Hepatocyte (in vitro differentiated cells): ENCODE data around the gene FHL3. TPM values are rescaled to one million over a fixed set of nuclear protein-coding genes. Genes with fewer than 3 reads are reported as not detected.

Experiments
- DNase-seq: peaks from one replicate; pipeline ENCODE4 v3.0.0-alpha.2; 2016; ENCODE audit warnings: low spot score
- H2AFZ ChIP-seq: fragments of 200-600 bp; sonication (generic); 2 replicates; pipeline ENCODE4 v1.6.0; 2016; ENCODE audit warnings: antibody characterized with exemption, mild to moderate bottlenecking
- H3K27ac ChIP-seq: fragments of 200-600 bp; sonication (generic); 2 replicates; pipeline ENCODE4 v1.5.1; 2016; ENCODE audit warnings: mild to moderate bottlenecking
- H3K27me3 ChIP-seq: fragments of 200-600 bp; sonication (generic); 2 replicates; pipeline ENCODE4 v1.6.1; 2016
- H3K36me3 ChIP-seq: fragments of 200-600 bp; sonication (generic); replicated peaks from 2 replicates; pipeline ENCODE4 v1.5.1; 2016; ENCODE audit warnings: low read depth; ENCODE audit not compliant: insufficient read depth
- H3K4me1 ChIP-seq: fragments of 200-600 bp; sonication (generic); 2 replicates; pipeline ENCODE4 v1.5.1; 2016; ENCODE audit warnings: mild to moderate bottlenecking, moderate library complexity; ENCODE audit not compliant: insufficient read depth
- H3K4me2 ChIP-seq: fragments of 200-600 bp; sonication (generic); 2 replicates; pipeline ENCODE4 v1.6.0; 2016
- H3K4me3 ChIP-seq: fragments of 200-600 bp; sonication (generic); 2 replicates; pipeline ENCODE4 v1.5.1; 2016; ENCODE audit warnings: mild to moderate bottlenecking
- H3K79me2 ChIP-seq: fragments of 200-600 bp; sonication (generic); 2 replicates; pipeline ENCODE4 v1.6.0; 2017; ENCODE audit warnings: mild to moderate bottlenecking
- H3K9me2 ChIP-seq: fragments of 200-600 bp; sonication (generic); replicated peaks from 2 replicates; pipeline ENCODE4 v1.6.0; 2017; ENCODE audit warnings: mild to moderate bottlenecking; ENCODE audit not compliant: insufficient read depth
- H3K9me3 ChIP-seq: fragments of 200-600 bp; sonication (generic); 2 replicates; pipeline ENCODE4 v1.5.1; 2016; ENCODE audit warnings: low read depth, mild to moderate bottlenecking
- H4K20me1 ChIP-seq: fragments of 200-600 bp; sonication (generic); 2 replicates; pipeline ENCODE4 v1.6.0; 2016; ENCODE audit warnings: mild to moderate bottlenecking; ENCODE audit not compliant: insufficient read depth, poor library complexity, severe bottlenecking
- EZH2 ChIP-seq: fragments of 200-600 bp; sonication (generic); IDR thresholded peaks from 2 replicates; pipeline ENCODE4 v1.6.1; 2016; ENCODE audit warnings: antibody characterized with exemption, mild to moderate bottlenecking, borderline replicate concordance
- EZH2phosphoT487 ChIP-seq: fragments of 200-600 bp; sonication (generic); IDR thresholded peaks from one replicate; pipeline ENCODE4 v1.6.1; 2018; ENCODE audit warnings: antibody characterized with exemption, mild to moderate bottlenecking, low read depth, moderate library complexity; ENCODE audit not compliant: unreplicated experiment, severe bottlenecking
- WGBS: methylation state at CpG from one replicate; pipeline ENCODE4 v1.1.6; 2016; ENCODE audit warnings: low lambda C conversion rate; ENCODE audit errors: missing lambda C conversion rate; 5-methylcytosine and 5-hydroxymethylcytosine counted together
- polyA plus RNA-seq: library from polyadenylated mRNA; unstranded; fragments of >200 nt; fragmentation: Nextera tagmentation; extraction: Ambion mirVana; gene quantifications from 2 replicates; pipeline ENCODE4 v1.2.1, GENCODE V29; 2016
- total RNA-seq: library from RNA; depleted of rRNA; stranded (reverse); fragments of >200 nt; gene quantifications from 2 replicates; pipeline ENCODE4 v1.2.3, GENCODE V29; 2014
- TF ChIP-seq, protein P1 (sequence below): fragments of 200-600 bp; sonication (generic); IDR thresholded peaks from 2 replicates; pipeline ENCODE4 v1.5.1; 2016; ENCODE audit warnings: antibody characterized with exemption, mild to moderate bottlenecking; ENCODE audit not compliant: poor library complexity

FHL3 gene
- total and polyA plus RNA-seq, 2 experiments from 2014 or later, result 27.2 to 28.6 TPM

DNA sequence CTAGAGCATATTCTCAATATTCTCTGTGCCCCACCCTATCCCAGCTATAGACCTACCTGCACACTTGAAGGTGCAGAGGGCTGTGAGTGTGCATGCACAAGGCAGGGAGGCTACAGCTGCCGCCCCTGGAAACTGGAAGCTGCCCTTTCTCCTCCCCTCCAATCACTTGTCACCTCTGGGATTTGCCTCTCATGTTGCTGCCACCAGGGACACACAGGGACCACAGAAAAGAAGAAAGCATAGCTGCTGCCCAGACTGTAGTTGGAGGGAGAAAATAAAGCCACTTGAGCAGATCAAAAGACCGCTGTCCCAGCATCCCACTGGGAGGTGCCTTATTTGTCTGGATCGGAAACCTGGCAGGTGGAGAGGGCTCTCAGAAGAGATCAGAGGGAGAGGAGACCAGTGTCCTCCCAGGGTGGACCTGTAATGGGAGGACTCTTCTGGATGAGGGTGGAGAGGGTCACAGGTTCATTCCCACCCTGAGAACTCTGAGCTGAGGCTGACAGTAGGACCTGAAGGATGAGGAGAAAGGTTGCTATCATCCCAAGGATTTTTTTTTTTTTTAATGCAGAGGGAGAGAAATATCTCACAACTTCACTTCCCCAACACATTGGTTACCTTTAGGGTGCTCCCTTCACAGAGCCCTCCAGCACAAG is 50.9 kb downstream of the FHL3 start:
- 63% methylated on average over 3 of the region's 3 CpGs for WGBS
- Histone ChIP-seq H3K4me2 (no peak overlapping the region), H3K4me1 (peaks cover 6% of the 10 kb centered on the region), H3K27ac (no peak overlapping the region), H4K20me1 (no peaks in the 10 kb centered on the region), H3K9me2 (no peaks in the 10 kb centered on the region), H3K9me3 (no peaks in the 10 kb centered on the region), H3K36me3 (no peaks in the 10 kb centered on the region), H3K27me3 (no peaks in the 10 kb centered on the region), H3K79me2 (no peaks in the 10 kb centered on the region), H2AFZ (no peak overlapping the region), H3K4me3 (no peak overlapping the region)
- DNase-seq, result no peak
- TF ChIP-seq EZH2 (no peak), EZH2phosphoT487 (no peak)

DNA sequence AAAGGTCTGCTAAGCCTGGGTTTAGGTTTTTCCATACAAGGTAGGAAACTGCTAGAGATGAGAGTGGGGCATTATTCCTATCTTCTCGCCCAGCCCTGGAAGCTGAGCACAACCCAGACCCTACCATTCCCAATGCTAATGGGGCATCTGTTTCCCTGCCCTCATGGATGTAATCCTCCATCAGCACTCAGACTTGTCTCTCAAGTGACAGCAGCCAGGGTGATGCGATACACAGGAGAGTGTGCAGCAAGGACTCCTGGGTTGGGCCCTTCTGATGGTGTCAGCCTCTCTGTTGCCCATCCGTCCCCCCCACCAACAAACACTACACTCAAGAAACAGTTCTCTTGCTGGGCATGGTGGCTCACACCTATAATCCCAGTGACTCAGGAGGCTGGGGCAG is 52.6 kb downstream of the FHL3 start:
- H2AFZ ChIP-seq, result no peak overlapping the region
- 67% methylated on average over 3 of the region's 3 CpGs for WGBS
- no peaks in the 10 kb centered on the region for H3K9me3 ChIP-seq
- H3K27ac ChIP-seq, result no peak overlapping the region
- H4K20me1 ChIP-seq, result no peaks in the 10 kb centered on the region
- H3K4me3 ChIP-seq, result no peak overlapping the region
- H3K4me2 ChIP-seq, result no peak overlapping the region
- no peaks in the 10 kb centered on the region for H3K9me2 ChIP-seq
- TF ChIP-seq, protein P1, sequence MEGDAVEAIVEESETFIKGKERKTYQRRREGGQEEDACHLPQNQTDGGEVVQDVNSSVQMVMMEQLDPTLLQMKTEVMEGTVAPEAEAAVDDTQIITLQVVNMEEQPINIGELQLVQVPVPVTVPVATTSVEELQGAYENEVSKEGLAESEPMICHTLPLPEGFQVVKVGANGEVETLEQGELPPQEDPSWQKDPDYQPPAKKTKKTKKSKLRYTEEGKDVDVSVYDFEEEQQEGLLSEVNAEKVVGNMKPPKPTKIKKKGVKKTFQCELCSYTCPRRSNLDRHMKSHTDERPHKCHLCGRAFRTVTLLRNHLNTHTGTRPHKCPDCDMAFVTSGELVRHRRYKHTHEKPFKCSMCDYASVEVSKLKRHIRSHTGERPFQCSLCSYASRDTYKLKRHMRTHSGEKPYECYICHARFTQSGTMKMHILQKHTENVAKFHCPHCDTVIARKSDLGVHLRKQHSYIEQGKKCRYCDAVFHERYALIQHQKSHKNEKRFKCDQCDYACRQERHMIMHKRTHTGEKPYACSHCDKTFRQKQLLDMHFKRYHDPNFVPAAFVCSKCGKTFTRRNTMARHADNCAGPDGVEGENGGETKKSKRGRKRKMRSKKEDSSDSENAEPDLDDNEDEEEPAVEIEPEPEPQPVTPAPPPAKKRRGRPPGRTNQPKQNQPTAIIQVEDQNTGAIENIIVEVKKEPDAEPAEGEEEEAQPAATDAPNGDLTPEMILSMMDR, result no peak
- TF ChIP-seq EZH2phosphoT487, result no peak
- TF ChIP-seq EZH2, result no peak
- no peaks in the 10 kb centered on the region for H3K79me2 ChIP-seq
- no peaks in the 10 kb centered on the region for H3K27me3 ChIP-seq
- no peak for DNase-seq
- peaks cover 6% of the 10 kb centered on the region for H3K4me1 ChIP-seq
- no peaks in the 10 kb centered on the region for H3K36me3 ChIP-seq

DNA sequence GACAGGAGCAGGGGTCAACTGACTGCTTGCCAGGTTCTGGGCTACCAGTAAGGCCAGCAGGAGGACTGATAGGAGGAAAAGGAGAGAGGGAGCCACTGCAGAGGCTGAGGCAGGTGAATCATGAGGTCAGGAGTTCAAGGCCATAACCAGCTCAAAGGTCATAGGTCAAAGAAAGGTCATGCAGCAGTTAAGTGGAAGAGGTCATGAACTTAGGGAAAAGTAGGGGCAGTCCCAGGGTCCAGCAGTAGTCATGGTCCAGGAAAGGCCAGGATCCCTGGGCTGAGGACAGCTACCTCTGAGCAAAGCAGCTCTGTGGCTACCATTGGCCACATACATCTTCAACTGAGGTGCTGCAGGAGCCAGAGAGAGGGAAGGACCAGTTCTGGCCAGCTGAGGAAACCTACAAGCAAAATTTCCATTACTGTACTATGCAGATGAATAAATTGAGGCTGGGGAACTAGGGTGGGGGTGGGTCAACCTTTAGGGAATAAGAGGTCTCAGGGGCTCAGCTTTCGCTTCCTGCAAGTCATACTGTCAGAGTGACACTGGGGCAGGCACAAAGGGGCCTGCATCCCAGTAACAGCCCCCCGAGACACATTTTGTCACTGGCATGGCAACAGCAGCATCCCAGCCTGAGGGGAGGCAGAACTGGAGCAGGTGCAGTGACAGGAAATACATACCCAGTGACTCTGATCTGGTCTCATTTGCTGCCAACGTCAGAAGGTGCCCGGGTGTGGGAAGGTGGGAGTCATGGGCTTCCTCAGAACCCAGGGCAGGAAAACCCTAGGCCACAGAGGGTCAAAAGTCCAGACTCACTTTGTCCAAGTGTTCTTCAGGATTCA is 53.3 kb downstream of the FHL3 start:
- DNase-seq, result no peak
- Histone ChIP-seq H3K27me3 (no peaks in the 10 kb centered on the region), H3K36me3 (no peaks in the 10 kb centered on the region), H3K79me2 (no peaks in the 10 kb centered on the region), H3K4me3 (no peak overlapping the region), H3K9me3 (no peaks in the 10 kb centered on the region), H3K4me2 (no peak overlapping the region), H4K20me1 (no peaks in the 10 kb centered on the region), H3K4me1 (peaks cover 11% of the 10 kb centered on the region), H3K27ac (no peak overlapping the region), H3K9me2 (no peaks in the 10 kb centered on the region), H2AFZ (no peak overlapping the region)
- 84% methylated on average over 4 of the region's 4 CpGs for WGBS
- TF ChIP-seq EZH2phosphoT487, result no peak
- no peak for TF ChIP-seq EZH2
- TF ChIP-seq, protein P1, result no peak

DNA sequence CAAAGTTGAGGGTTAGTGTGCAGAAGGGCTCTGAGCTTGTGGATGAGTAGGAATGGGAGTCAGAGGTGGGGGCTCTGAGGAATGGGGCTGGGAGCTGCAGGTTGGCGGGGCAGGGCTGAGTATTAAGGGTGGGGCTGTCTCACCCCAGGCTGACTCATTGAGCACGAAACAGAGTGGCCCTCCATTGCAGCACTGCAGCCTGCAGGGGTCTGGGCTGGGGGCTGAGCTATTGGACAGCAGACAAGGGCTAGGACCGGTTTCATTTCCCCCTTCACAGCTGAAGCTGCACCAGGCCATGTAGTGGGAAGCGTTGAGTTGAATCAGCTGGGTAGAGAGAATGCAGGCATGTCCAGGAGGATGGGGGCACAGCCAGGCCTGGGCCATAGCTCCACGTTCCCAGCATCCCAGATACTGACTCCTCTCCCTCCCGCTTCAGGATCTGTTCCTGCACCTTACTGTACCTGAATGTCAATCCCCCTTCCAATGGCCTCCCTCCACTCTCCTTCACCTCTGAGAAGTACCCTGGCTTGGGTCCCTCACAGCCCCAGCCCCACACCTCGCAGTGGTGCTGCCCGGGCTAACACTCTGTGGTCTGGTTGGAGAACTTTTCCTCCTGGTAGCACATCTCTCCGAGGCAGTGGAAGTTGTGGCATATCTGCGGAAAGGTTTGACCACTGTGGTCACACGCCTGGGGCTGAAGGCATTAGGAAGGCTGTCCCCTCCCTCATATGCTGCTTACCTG is 54.1 kb downstream of the FHL3 start:
- WGBS, result 87% methylated on average over 11 of the region's 11 CpGs
- TF ChIP-seq, protein P1, result no peak
- TF ChIP-seq EZH2 (no peak), EZH2phosphoT487 (no peak)

More for the DNA sequence above, 54.1 kb downstream of the FHL3 start:
- H3K9me2 ChIP-seq, result no peaks in the 10 kb centered on the region
- H3K27ac ChIP-seq, result no peak overlapping the region
- no peak for DNase-seq
- no peak overlapping the region for H3K4me2 ChIP-seq
- H3K79me2 ChIP-seq, result no peaks in the 10 kb centered on the region
- peaks cover 12% of the 10 kb centered on the region for H3K4me1 ChIP-seq
- no peaks in the 10 kb centered on the region for H3K27me3 ChIP-seq
- no peaks in the 10 kb centered on the region for H3K36me3 ChIP-seq
- no peaks in the 10 kb centered on the region for H3K9me3 ChIP-seq
- H2AFZ ChIP-seq, result no peak overlapping the region
- no peaks in the 10 kb centered on the region for H4K20me1 ChIP-seq
- no peak overlapping the region for H3K4me3 ChIP-seq
